Hepatocyte (in vitro differentiated cells): Measurements from ENCODE around the gene DENND6B. TPM values are rescaled to one million over a fixed set of nuclear protein-coding genes. Genes with fewer than 3 reads are reported as not detected.

ENCODE experiments used
- DNase-seq: peaks from one replicate; pipeline ENCODE4 v3.0.0-alpha.2; 2016; ENCODE audit warnings: low spot score
- H2AFZ ChIP-seq: fragments of 200-600 bp; sonication (generic); 2 replicates; pipeline ENCODE4 v1.6.0; 2016; ENCODE audit warnings: antibody characterized with exemption, mild to moderate bottlenecking
- H3K27ac ChIP-seq: fragments of 200-600 bp; sonication (generic); 2 replicates; pipeline ENCODE4 v1.5.1; 2016; ENCODE audit warnings: mild to moderate bottlenecking
- H3K27me3 ChIP-seq: fragments of 200-600 bp; sonication (generic); 2 replicates; pipeline ENCODE4 v1.6.1; 2016
- H3K36me3 ChIP-seq: fragments of 200-600 bp; sonication (generic); replicated peaks from 2 replicates; pipeline ENCODE4 v1.5.1; 2016; ENCODE audit warnings: low read depth; ENCODE audit not compliant: insufficient read depth
- H3K4me1 ChIP-seq: fragments of 200-600 bp; sonication (generic); 2 replicates; pipeline ENCODE4 v1.5.1; 2016; ENCODE audit warnings: mild to moderate bottlenecking, moderate library complexity; ENCODE audit not compliant: insufficient read depth
- H3K4me2 ChIP-seq: fragments of 200-600 bp; sonication (generic); 2 replicates; pipeline ENCODE4 v1.6.0; 2016
- H3K4me3 ChIP-seq: fragments of 200-600 bp; sonication (generic); 2 replicates; pipeline ENCODE4 v1.5.1; 2016; ENCODE audit warnings: mild to moderate bottlenecking
- H3K79me2 ChIP-seq: fragments of 200-600 bp; sonication (generic); 2 replicates; pipeline ENCODE4 v1.6.0; 2017; ENCODE audit warnings: mild to moderate bottlenecking
- H3K9me2 ChIP-seq: fragments of 200-600 bp; sonication (generic); replicated peaks from 2 replicates; pipeline ENCODE4 v1.6.0; 2017; ENCODE audit warnings: mild to moderate bottlenecking; ENCODE audit not compliant: insufficient read depth
- H3K9me3 ChIP-seq: fragments of 200-600 bp; sonication (generic); 2 replicates; pipeline ENCODE4 v1.5.1; 2016; ENCODE audit warnings: low read depth, mild to moderate bottlenecking
- H4K20me1 ChIP-seq: fragments of 200-600 bp; sonication (generic); 2 replicates; pipeline ENCODE4 v1.6.0; 2016; ENCODE audit warnings: mild to moderate bottlenecking; ENCODE audit not compliant: insufficient read depth, poor library complexity, severe bottlenecking
- EZH2 ChIP-seq: fragments of 200-600 bp; sonication (generic); IDR thresholded peaks from 2 replicates; pipeline ENCODE4 v1.6.1; 2016; ENCODE audit warnings: antibody characterized with exemption, mild to moderate bottlenecking, borderline replicate concordance
- EZH2phosphoT487 ChIP-seq: fragments of 200-600 bp; sonication (generic); IDR thresholded peaks from one replicate; pipeline ENCODE4 v1.6.1; 2018; ENCODE audit warnings: antibody characterized with exemption, mild to moderate bottlenecking, low read depth, moderate library complexity; ENCODE audit not compliant: unreplicated experiment, severe bottlenecking
- WGBS: methylation state at CpG from one replicate; pipeline ENCODE4 v1.1.6; 2016; ENCODE audit warnings: low lambda C conversion rate; ENCODE audit errors: missing lambda C conversion rate; 5-methylcytosine and 5-hydroxymethylcytosine counted together
- polyA plus RNA-seq: library from polyadenylated mRNA; unstranded; fragments of >200 nt; fragmentation: Nextera tagmentation; extraction: Ambion mirVana; gene quantifications from 2 replicates; pipeline ENCODE4 v1.2.1, GENCODE V29; 2016
- total RNA-seq: library from RNA; depleted of rRNA; stranded (reverse); fragments of >200 nt; gene quantifications from 2 replicates; pipeline ENCODE4 v1.2.3, GENCODE V29; 2014
- TF ChIP-seq, protein P1 (sequence below): fragments of 200-600 bp; sonication (generic); IDR thresholded peaks from 2 replicates; pipeline ENCODE4 v1.5.1; 2016; ENCODE audit warnings: antibody characterized with exemption, mild to moderate bottlenecking; ENCODE audit not compliant: poor library complexity

The DENND6B gene
- total and polyA plus RNA-seq, 2 experiments from 2014 or later, result 3.3 to 8.7 TPM

DNA sequence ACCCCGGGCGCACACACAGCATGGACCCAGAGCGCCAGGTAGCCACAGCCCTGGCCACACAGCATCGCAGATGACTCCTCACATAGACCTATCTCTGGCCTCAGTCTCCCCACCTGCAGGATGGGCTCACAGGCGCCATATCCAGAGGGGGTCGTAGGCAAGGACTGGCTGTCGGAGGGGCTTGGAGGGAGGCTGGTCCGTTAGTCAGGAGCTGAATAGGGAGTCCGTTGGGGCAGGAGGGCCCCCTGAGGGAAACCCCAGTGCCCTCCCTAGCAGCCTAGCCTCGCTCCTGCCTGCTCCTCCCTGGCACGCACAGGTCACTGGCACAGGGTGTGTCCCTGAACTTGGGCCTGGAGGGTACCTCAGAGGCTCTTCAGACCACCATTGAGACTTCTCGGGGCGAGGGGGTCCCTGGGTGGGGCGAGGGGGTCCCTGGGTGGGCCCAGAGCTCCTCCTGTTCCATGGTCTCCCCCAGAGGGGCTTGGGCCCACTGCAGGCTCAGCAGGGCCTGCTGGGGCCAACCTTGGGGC is 21.4 kb downstream of the DENND6B start:
- Histone ChIP-seq H3K27ac (peak overlapping the region; percentile 98), H3K4me1 (peaks cover 66% of the 10 kb centered on the region), H4K20me1 (peaks cover 37% of the 10 kb centered on the region), H3K27me3 (no peaks in the 10 kb centered on the region), H2AFZ (no peak overlapping the region), H3K79me2 (peaks cover 65% of the 10 kb centered on the region), H3K36me3 (no peaks in the 10 kb centered on the region), H3K9me2 (no peaks in the 10 kb centered on the region), H3K4me2 (peak overlapping the region; percentile 98), H3K4me3 (peak overlapping the region; percentile 12), H3K9me3 (no peaks in the 10 kb centered on the region)
- DNase-seq, result no peak
- TF ChIP-seq EZH2, result no peak
- TF ChIP-seq EZH2phosphoT487, result no peak
- TF ChIP-seq, protein P1, sequence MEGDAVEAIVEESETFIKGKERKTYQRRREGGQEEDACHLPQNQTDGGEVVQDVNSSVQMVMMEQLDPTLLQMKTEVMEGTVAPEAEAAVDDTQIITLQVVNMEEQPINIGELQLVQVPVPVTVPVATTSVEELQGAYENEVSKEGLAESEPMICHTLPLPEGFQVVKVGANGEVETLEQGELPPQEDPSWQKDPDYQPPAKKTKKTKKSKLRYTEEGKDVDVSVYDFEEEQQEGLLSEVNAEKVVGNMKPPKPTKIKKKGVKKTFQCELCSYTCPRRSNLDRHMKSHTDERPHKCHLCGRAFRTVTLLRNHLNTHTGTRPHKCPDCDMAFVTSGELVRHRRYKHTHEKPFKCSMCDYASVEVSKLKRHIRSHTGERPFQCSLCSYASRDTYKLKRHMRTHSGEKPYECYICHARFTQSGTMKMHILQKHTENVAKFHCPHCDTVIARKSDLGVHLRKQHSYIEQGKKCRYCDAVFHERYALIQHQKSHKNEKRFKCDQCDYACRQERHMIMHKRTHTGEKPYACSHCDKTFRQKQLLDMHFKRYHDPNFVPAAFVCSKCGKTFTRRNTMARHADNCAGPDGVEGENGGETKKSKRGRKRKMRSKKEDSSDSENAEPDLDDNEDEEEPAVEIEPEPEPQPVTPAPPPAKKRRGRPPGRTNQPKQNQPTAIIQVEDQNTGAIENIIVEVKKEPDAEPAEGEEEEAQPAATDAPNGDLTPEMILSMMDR, result no peak
- 81% methylated on average over 14 of the region's 14 CpGs for WGBS

DNA sequence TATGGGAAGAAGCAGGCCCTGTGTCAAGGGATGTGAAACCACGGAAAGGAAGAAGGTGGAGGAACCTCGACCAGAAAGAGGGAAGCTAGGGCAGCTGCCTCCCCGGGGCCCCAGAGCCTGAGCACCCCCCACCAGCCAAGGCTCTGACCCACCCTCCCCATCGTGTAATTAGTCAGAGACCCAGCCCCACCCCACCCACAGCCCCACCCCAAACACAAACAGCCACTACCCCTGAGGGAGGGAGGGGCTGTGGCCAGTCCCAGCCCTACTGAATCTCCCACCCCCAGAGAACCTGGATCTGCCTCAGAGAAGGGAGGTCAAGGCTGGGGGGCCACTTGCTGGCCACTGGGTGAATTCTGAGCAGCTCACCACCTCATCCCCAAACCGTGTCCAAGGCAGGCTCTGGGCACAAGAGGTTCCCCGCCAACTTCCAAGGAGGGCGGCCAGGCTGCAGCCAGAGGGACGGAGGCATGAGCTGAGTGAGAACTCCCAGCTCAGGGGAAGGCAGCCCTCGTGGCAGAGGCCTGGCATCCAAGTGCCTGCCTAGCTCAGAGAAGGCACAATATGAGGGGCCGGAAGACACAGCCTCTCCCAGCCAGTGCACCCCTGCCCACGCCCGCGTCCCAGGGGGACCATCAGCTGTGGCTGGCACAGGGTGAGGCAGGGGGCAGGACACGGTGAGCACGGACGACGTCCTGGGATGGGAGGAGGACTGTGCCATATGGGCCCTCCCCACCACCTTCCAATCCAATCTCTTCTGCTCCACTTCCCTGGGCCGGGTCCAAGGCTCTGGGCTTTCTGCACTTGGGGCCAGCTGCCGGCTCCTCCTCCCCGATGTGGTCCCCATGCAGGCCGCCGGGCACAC is 22.1 kb downstream of the DENND6B start:
- peaks cover 44% of the 10 kb centered on the region for H4K20me1 ChIP-seq
- H3K9me3 ChIP-seq, result no peaks in the 10 kb centered on the region
- H3K9me2 ChIP-seq, result no peaks in the 10 kb centered on the region
- H3K4me2 ChIP-seq, result peak overlapping the region; percentile 98
- peaks cover 72% of the 10 kb centered on the region for H3K79me2 ChIP-seq
- H3K36me3 ChIP-seq, result no peaks in the 10 kb centered on the region
- DNase-seq, result peak; percentile 48
- H3K4me3 ChIP-seq, result peak overlapping the region; percentile 12
- WGBS, result 78% methylated on average over 21 of the region's 22 CpGs
- no peak overlapping the region for H2AFZ ChIP-seq
- TF ChIP-seq EZH2phosphoT487 (no peak), EZH2 (no peak)
- TF ChIP-seq, protein P1, result no peak
- peaks cover 73% of the 10 kb centered on the region for H3K4me1 ChIP-seq
- peak overlapping the region; percentile 98 for H3K27ac ChIP-seq
- H3K27me3 ChIP-seq, result no peaks in the 10 kb centered on the region

DNA sequence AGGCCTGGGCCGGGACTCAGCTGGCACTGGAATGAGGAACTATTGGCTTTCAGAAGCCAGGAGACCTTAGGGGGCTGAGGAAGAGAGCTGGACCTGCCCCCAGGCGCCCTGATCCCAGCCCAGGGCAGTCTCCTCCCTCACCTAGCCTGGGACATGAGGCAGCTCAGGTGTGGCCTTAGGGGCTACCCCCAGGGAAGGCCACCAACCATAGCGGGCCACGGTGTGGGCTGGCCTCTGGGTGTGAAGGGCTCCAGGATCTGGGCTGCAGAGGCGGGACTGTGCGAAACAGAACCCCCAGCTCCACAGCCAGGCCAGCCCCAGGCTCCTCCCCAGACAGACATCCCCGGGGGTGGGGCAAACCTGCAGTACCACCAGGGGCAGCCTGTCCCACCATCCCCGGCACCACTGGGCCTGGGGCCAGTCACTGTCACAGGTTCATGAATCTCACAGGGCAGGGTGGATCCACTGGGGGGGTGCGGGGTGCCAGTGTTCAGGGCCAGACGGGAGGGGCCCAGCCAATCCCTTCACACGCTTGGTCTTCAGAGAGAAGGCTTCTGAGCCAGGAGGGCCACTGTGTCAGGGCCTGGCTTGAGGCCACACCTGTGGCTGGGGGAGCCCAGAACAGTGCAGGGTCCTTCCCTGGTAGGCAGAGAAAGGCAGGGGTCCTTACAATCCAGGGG is 22.8 kb downstream of the DENND6B start:
- Histone ChIP-seq H3K9me2 (no peaks in the 10 kb centered on the region), H3K4me3 (no peak overlapping the region), H3K27me3 (no peaks in the 10 kb centered on the region), H3K4me1 (peaks cover 79% of the 10 kb centered on the region), H3K79me2 (peaks cover 80% of the 10 kb centered on the region), H3K27ac (peak overlapping the region; percentile 98), H3K36me3 (no peaks in the 10 kb centered on the region), H3K9me3 (no peaks in the 10 kb centered on the region), H4K20me1 (peaks cover 52% of the 10 kb centered on the region), H3K4me2 (peak overlapping the region; percentile 98), H2AFZ (no peak overlapping the region)
- no peak for TF ChIP-seq EZH2
- TF ChIP-seq, protein P1, result peak; percentile 3
- 59% methylated on average over 11 of the region's 11 CpGs for whole genome bisulfite sequencing
- DNase-seq, result peak; percentile 83
